SH-SY5Y (cell line): ENCODE results near the gene SDHB.

Experiments used
- GATA2 ChIP-seq: IDR thresholded peaks from 2 replicates; pipeline ENCODE4 v1.6.1; 2011; ENCODE audit warnings: mild to moderate bottlenecking, low read depth, low read length
- GATA3 ChIP-seq: IDR thresholded peaks from 2 replicates; pipeline ENCODE4 v1.6.1; 2011; ENCODE audit warnings: low read depth, mild to moderate bottlenecking, low read length, moderate library complexity

GRCh38 chr1:17061486-17061885 lies 7.7 kb upstream of the SDHB start:
- no peak for TF ChIP-seq GATA2
- no peak for TF ChIP-seq GATA3
